ENCODE results near the gene NPW. TPM values are rescaled to one million over a fixed set of nuclear protein-coding genes. Genes with fewer than 3 reads are reported as not detected.

The NPW gene
- total RNA-seq, 1 experiment from 2014 or later, result 7.1 TPM

DNA sequence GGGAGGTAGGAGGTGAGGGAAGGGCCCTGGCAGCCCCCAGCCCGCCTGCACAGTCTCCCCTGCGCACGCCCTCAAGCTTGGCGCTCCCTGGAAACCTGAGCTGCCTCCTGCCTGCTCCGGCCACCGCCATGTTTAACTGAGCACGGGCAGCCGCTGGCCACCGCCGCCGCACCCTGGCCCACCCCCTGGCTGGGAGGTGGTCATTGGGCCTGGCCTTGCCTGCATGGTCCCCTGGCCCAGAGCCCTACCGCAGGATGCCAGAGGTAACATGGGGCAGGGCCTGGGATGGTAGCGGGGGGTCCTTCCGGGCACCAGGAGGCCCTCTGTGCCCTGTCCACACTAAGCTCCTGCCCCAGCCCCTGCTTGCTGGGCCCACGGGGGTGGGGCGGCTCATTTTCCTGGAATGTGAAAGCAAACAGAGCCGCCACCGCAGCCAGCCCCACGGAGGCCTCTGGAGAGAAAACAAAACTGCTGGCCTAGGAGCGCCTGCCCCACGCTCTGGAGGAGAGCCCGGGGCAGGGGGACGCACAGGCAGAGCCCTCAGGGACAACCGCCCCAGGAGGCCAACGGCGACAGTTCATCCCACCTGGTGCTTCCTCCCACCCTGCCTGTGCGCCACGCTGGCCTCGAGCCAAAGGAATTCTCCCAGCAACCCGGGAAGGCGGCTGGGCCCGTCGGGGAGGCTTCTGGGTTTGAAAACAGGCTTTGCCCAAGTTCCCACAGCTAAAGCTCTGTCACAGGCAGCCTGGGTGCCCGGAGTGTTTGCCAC, 16.0 kb downstream of the NPW start:
- H3K9ac ChIP-seq (ENCODE audit: extremely low read depth, insufficient read length, low read length), result no peak overlapping the region
- H2BK20ac ChIP-seq (ENCODE audit: low read depth, low read length, poor library complexity, severe bottlenecking), result no peak overlapping the region
- no peaks in the 10 kb centered on the region for H3K79me2 ChIP-seq (ENCODE audit: insufficient read depth, low read length)
- no peaks in the 10 kb centered on the region for H3K27me3 Mint-ChIP-seq (ENCODE audit: low read depth)
- H4K91ac ChIP-seq (ENCODE audit: insufficient read length, low read depth, low read length), result no peak overlapping the region
- no peak overlapping the region for H4K8ac ChIP-seq (replicated peaks; ENCODE audit: insufficient read length, low read depth, low read length)
- H2BK15ac ChIP-seq (ENCODE audit: low read depth, low read length), result no peak overlapping the region
- no peaks in the 10 kb centered on the region for H3K79me1 ChIP-seq (ENCODE audit: insufficient read depth, low read depth, low read length, poor library complexity, severe bottlenecking)
- no peak overlapping the region for H2BK5ac ChIP-seq (ENCODE audit: insufficient read length, low read length)
- no CpG with 5 or more reads among the region's 34 CpGs for whole genome bisulfite sequencing (ENCODE audit: extremely low coverage, insufficient read length, low lambda C conversion rate)
- no peaks in the 10 kb centered on the region for H3K4me1 ChIP-seq (ENCODE audit: insufficient read depth, low read length)
- H3K4me2 ChIP-seq (ENCODE audit: insufficient read depth, insufficient read length, low read length), result no peak overlapping the region
- H3T11ph ChIP-seq (ENCODE audit: low read length), result no peak overlapping the region
- H3K36me3 Mint-ChIP-seq (ENCODE audit: insufficient read depth in 1 of 3, low read depth in 3 of 3), result no peaks in the 10 kb centered on the region; a peak in 2 of 7 replicates
- H2AK5ac ChIP-seq (ENCODE audit: insufficient read length, low read length), result no peak overlapping the region
- H3K56ac ChIP-seq (ENCODE audit: insufficient read length, low read depth, low read length), result no peak overlapping the region
- H3K27ac ChIP-seq (ENCODE audit: insufficient read length, low read depth, low read length), result no peak overlapping the region
- no peaks in the 10 kb centered on the region for H3K27me3 ChIP-seq (ENCODE audit: insufficient read depth, low read length)
- no peak overlapping the region for H2BK120ac ChIP-seq (ENCODE audit: low read depth, low read length, poor library complexity, severe bottlenecking)
- H3K4me1 Mint-ChIP-seq, result peaks cover 7 to 9% of the 10 kb centered on the region in 2 experiments
- H3K18ac ChIP-seq (ENCODE audit: insufficient read length, low read depth, low read length), result no peak overlapping the region
- no peak overlapping the region for H3K27ac Mint-ChIP-seq
- no peak overlapping the region for H2AFZ ChIP-seq (ENCODE audit: low read length)
- H3K23ac ChIP-seq (ENCODE audit: insufficient read length, low read depth, low read length), result no peak overlapping the region
- no peaks in the 10 kb centered on the region for H4K20me1 ChIP-seq (ENCODE audit: control insufficient read depth, insufficient read depth, insufficient read length)
- H3K9me3 ChIP-seq (ENCODE audit: control insufficient read depth, low read depth, low read length), result no peaks in the 10 kb centered on the region
- H3K4me3 Mint-ChIP-seq, result no peak overlapping the region
- no peaks in the 10 kb centered on the region for H3K9me3 Mint-ChIP-seq
- H2BK12ac ChIP-seq (ENCODE audit: insufficient read length, low read depth, low read length), result no peak overlapping the region
- no peak overlapping the region for H3K4ac ChIP-seq (ENCODE audit: low read depth, low read length)
- H3K14ac ChIP-seq (ENCODE audit: insufficient read depth, low read length), result no peak overlapping the region
- no peaks in the 10 kb centered on the region for H3K23me2 ChIP-seq (ENCODE audit: insufficient read length, low read depth, low read length, poor library complexity, severe bottlenecking)
- H4K5ac ChIP-seq (ENCODE audit: insufficient read length, low read depth, low read length), result no peak overlapping the region
- no peak for DNase-seq
- TF ChIP-seq, protein P1, sequence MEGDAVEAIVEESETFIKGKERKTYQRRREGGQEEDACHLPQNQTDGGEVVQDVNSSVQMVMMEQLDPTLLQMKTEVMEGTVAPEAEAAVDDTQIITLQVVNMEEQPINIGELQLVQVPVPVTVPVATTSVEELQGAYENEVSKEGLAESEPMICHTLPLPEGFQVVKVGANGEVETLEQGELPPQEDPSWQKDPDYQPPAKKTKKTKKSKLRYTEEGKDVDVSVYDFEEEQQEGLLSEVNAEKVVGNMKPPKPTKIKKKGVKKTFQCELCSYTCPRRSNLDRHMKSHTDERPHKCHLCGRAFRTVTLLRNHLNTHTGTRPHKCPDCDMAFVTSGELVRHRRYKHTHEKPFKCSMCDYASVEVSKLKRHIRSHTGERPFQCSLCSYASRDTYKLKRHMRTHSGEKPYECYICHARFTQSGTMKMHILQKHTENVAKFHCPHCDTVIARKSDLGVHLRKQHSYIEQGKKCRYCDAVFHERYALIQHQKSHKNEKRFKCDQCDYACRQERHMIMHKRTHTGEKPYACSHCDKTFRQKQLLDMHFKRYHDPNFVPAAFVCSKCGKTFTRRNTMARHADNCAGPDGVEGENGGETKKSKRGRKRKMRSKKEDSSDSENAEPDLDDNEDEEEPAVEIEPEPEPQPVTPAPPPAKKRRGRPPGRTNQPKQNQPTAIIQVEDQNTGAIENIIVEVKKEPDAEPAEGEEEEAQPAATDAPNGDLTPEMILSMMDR (conservative IDR thresholded peaks at IDR 0.05), result no peak

Measured in H9 (cell line).